ENCODE measurements around the gene SLC16A8.

Gene SLC16A8

DNA sequence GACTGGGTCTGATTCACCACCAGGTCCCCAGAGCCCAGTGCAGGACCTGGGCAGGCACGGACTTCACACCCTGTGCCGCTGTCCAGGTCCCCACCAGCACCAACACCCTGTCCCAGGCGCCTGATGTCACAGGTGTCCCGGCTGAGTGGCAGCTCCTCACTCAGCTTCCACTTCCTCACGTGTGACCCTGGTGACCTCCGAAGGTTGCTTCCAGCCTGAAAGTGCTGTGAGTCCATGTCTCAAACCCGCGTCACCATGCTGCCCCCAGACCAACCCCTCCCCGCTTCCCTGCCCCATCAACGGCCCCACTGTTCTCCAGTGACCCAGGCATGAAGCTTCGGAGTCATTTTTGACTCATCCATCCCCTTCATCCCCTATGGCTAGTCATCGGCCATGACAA is 52.5 kb downstream of the SLC16A8 start:
- TF ChIP-seq EZH2 (IDR thresholded peaks at IDR 0.05; ENCODE audit: borderline replicate concordance, low read length) = no peak
- TF ChIP-seq, protein P1, sequence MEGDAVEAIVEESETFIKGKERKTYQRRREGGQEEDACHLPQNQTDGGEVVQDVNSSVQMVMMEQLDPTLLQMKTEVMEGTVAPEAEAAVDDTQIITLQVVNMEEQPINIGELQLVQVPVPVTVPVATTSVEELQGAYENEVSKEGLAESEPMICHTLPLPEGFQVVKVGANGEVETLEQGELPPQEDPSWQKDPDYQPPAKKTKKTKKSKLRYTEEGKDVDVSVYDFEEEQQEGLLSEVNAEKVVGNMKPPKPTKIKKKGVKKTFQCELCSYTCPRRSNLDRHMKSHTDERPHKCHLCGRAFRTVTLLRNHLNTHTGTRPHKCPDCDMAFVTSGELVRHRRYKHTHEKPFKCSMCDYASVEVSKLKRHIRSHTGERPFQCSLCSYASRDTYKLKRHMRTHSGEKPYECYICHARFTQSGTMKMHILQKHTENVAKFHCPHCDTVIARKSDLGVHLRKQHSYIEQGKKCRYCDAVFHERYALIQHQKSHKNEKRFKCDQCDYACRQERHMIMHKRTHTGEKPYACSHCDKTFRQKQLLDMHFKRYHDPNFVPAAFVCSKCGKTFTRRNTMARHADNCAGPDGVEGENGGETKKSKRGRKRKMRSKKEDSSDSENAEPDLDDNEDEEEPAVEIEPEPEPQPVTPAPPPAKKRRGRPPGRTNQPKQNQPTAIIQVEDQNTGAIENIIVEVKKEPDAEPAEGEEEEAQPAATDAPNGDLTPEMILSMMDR (IDR thresholded peaks at IDR 0.05; ENCODE audit: low read length) = no peak
- Histone ChIP-seq H3K36me3 (ENCODE audit: insufficient read depth, low read length) (no peaks in the 10 kb centered on the region), H3K27ac (ENCODE audit: low read depth, low read length, poor library complexity, severe bottlenecking) (no peak overlapping the region), H4K20me1 (ENCODE audit: insufficient read depth, low read length) (no peaks in the 10 kb centered on the region), H3K27me3 (ENCODE audit: insufficient read depth, low read length) (peaks cover 14% of the 10 kb centered on the region; the same call in 1 of the 2 replicates), H3F3A (ENCODE audit: insufficient read depth, low read length) (no peaks in the 10 kb centered on the region), H3K9me2 (ENCODE audit: low read depth, low read length) (no peaks in the 10 kb centered on the region), H3K4me3 (ENCODE audit: low read depth, low read length, poor library complexity, severe bottlenecking) (no peak overlapping the region), H3K79me2 (ENCODE audit: insufficient read depth, low read length) (no peaks in the 10 kb centered on the region), H3K9me3 (ENCODE audit: low read length) (no peaks in the 10 kb centered on the region), H3K4me2 (ENCODE audit: low read length) (no peak overlapping the region), H2AFZ (ENCODE audit: low read length) (no peak overlapping the region), H3K9ac (ENCODE audit: low read length) (no peak overlapping the region), H3K4me1 (ENCODE audit: insufficient read depth, low read length, severe bottlenecking) (peaks cover 9% of the 10 kb centered on the region)

DNA sequence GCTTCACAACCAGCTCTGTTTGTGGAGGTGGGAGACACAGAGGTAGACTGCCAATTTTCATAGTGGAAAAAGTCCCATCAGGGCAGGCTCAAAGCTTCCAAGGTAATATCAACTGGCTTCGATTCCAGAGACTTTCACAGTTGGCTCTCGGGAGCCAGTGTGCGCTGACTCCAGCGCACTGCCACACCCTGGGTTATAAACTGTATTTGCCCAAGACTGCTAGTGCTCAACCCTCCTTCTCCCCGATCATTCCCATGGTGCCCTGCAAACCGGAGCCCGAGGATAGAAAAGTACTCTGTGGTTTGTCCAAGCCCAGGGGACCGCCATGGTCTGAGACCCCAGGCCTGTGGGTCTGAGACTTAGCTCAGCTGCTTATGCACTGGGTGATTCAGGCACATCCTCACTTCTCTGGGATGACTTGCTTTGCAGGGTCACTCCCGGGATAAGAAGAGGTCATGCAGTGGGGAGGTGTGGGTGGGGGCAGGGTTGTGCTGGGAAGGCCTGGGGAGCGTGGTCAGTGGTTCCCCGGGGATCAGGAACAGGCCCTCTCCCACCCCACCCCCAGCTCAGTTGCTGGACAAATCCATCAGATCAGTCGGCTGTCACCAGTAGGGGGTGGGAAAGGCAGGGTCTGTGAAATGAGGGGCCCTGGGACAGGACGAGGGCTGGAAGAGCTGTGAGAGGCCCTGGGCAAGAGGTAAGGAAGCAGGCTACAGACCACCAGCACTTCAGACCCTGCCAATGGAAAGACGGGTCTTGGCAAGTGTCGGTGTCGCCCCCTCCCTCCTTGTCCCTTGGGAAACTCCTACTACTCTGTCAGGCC is 53.5 kb downstream of the SLC16A8 start:
- Histone ChIP-seq H3K4me3 (ENCODE audit: low read depth, low read length, poor library complexity, severe bottlenecking) (no peak overlapping the region), H3F3A (ENCODE audit: insufficient read depth, low read length) (no peaks in the 10 kb centered on the region), H2AFZ (ENCODE audit: low read length) (no peak overlapping the region), H3K27ac (ENCODE audit: low read depth, low read length, poor library complexity, severe bottlenecking) (no peak overlapping the region), H3K36me3 (ENCODE audit: insufficient read depth, low read length) (no peaks in the 10 kb centered on the region), H3K9ac (ENCODE audit: low read length) (no peak overlapping the region), H3K4me1 (ENCODE audit: insufficient read depth, low read length, severe bottlenecking) (peaks cover 9% of the 10 kb centered on the region), H3K9me3 (ENCODE audit: low read length) (no peaks in the 10 kb centered on the region), H4K20me1 (ENCODE audit: insufficient read depth, low read length) (no peaks in the 10 kb centered on the region), H3K9me2 (ENCODE audit: low read depth, low read length) (no peaks in the 10 kb centered on the region), H3K27me3 (ENCODE audit: insufficient read depth, low read length) (0 out of 2 replicates have a peak, but pooled peaks cover 11% of the 10 kb centered on the region), H3K79me2 (ENCODE audit: insufficient read depth, low read length) (no peaks in the 10 kb centered on the region), H3K4me2 (ENCODE audit: low read length) (no peak overlapping the region)
- TF ChIP-seq, protein P1 (IDR thresholded peaks at IDR 0.05; ENCODE audit: low read length) = no peak
- TF ChIP-seq EZH2 (IDR thresholded peaks at IDR 0.05; ENCODE audit: borderline replicate concordance, low read length) = no peak

DNA sequence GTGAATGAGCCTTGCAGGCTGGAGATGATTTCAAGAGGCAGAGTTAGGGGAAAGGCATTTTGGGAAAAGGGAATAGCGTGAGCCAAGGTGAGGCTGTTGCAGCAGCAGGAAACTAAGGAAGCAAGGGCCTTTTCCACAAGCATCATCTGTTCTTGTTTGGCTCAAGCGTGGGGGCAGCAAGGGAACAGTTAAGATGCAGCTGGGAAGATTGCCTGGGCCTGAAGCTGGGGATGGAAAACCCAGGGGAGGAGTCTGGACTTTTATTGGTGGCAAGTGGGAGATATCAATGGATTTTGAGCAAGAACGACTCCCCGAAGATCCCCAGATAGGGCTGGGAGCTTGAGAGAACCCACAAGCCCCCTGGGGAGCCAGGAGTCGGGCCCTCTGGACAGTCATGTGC is 54.1 kb downstream of the SLC16A8 start:
- Histone ChIP-seq H3K27me3 (ENCODE audit: insufficient read depth, low read length) (peaks cover 12% of the 10 kb centered on the region; the same call in 1 of the 2 replicates), H2AFZ (ENCODE audit: low read length) (no peak overlapping the region), H3K4me1 (ENCODE audit: insufficient read depth, low read length, severe bottlenecking) (peaks cover 9% of the 10 kb centered on the region), H3K9me2 (ENCODE audit: low read depth, low read length) (no peaks in the 10 kb centered on the region), H3K4me3 (ENCODE audit: low read depth, low read length, poor library complexity, severe bottlenecking) (no peak overlapping the region), H3K79me2 (ENCODE audit: insufficient read depth, low read length) (no peaks in the 10 kb centered on the region), H4K20me1 (ENCODE audit: insufficient read depth, low read length) (no peaks in the 10 kb centered on the region), H3K36me3 (ENCODE audit: insufficient read depth, low read length) (no peaks in the 10 kb centered on the region), H3F3A (ENCODE audit: insufficient read depth, low read length) (no peaks in the 10 kb centered on the region), H3K9ac (ENCODE audit: low read length) (no peak overlapping the region), H3K27ac (ENCODE audit: low read depth, low read length, poor library complexity, severe bottlenecking) (no peak overlapping the region), H3K9me3 (ENCODE audit: low read length) (no peaks in the 10 kb centered on the region), H3K4me2 (ENCODE audit: low read length) (no peak overlapping the region)
- TF ChIP-seq, protein P1 (IDR thresholded peaks at IDR 0.05; ENCODE audit: low read length) = no peak
- TF ChIP-seq EZH2 (IDR thresholded peaks at IDR 0.05; ENCODE audit: borderline replicate concordance, low read length) = no peak

Data from OCI-LY1 (cell line).